T-helper 1 cell treated with Interleukin-12 subunit alpha and Interleukin-12 subunit beta and Interleukin-4 antibody, amounts not matched to agents 30 ng/mL and 1 ng/mL, for 36 hours (primary cell): ENCODE results near the gene CARD11. TPM values are rescaled to one million over a fixed set of nuclear protein-coding genes. Genes with fewer than 3 reads are reported as not detected.

Experiments
- intact Hi-C: fragments of 100-400 bp; cut with micrococcal nuclease; formaldehyde crosslinking; loops from one replicate; pipeline ENCODE4 v1.15.1; 2024
- total RNA-seq: library from RNA; stranded (reverse); gene quantifications from 2 replicates; pipeline ENCODE4 v1.2.3, GENCODE V29; 2022

The CARD11 gene
- total RNA-seq, 1 donor from 2014 or later: 143 TPM

- intact Hi-C loops: no loop called here
Observed at GRCh38 chr7:2884161-2884560, 159.5 kb downstream of the CARD11 start.

DNA sequence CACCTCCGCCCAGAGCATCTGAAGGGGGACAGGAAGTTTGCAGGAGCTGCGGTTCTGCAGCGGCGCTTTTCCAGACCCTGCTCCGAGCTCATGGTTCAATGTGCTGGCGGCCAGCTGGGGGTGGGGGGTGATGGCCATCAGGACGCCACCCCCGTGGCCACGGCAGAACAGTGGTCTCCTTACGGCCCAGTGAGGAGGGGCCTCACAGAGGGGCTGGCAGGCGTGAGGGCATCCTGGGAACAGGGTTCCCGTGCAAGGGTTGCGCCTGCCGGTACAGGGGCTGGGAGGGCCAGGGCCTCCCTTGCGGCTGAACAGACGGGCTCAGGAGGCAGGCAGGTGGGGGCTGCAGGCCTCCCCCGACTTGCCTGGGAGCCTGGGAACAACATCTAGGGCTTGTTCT is 160.6 kb downstream of the CARD11 start:
- intact Hi-C loops: no loop called here

- intact Hi-C loops: no loop called here
Observed at GRCh38 chr7:2882111-2882510, 161.6 kb downstream of the CARD11 start.

- intact Hi-C loops: no loop called here
Observed at GRCh38 chr7:2880874-2881533, 162.7 kb downstream of the CARD11 start.

- intact Hi-C loops: no loop called here
Observed at GRCh38 chr7:2880051-2880450, 163.6 kb downstream of the CARD11 start.

- intact Hi-C loops: no loop called here
Observed at GRCh38 chr7:2879354-2879753, 164.3 kb downstream of the CARD11 start.

GRCh38 chr7:2878306-2878705 is 165.4 kb downstream of the CARD11 start:
- intact Hi-C loops: no loop called here

DNA sequence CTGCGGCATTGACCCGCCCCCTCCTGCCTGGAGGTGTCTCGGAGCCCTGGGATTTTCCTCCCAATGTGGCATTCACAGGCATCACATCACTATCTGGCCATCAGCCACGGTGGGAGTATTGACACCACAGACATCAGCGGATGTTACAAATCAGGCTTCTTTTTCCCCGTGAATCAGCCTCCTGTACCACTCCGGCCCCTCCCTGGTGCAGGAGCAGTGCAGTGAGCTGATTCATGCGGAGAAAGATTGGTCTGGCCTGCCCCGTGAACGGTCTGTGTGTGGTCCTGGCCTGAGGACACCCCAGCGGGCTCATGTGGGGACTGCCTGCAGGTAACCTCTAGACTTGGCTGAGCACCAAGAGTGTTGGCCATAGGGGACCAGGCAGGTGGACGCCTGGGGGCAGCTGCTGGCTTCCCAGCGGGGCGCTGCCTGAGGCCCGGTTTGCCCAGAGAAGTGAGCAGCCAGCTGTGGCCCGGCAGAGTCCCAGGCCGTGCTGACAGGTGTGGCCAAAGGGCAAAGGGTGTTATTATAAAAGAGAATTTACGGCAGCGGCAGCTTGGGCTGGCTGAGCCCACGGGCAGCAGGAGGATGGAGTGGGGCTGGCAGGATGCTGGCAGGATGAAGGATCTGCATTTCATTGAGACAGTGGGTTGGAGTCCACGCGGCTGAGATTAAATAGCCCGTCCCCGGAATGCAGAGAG is 167.5 kb downstream of the CARD11 start:
- intact Hi-C loops: no loop called here

DNA sequence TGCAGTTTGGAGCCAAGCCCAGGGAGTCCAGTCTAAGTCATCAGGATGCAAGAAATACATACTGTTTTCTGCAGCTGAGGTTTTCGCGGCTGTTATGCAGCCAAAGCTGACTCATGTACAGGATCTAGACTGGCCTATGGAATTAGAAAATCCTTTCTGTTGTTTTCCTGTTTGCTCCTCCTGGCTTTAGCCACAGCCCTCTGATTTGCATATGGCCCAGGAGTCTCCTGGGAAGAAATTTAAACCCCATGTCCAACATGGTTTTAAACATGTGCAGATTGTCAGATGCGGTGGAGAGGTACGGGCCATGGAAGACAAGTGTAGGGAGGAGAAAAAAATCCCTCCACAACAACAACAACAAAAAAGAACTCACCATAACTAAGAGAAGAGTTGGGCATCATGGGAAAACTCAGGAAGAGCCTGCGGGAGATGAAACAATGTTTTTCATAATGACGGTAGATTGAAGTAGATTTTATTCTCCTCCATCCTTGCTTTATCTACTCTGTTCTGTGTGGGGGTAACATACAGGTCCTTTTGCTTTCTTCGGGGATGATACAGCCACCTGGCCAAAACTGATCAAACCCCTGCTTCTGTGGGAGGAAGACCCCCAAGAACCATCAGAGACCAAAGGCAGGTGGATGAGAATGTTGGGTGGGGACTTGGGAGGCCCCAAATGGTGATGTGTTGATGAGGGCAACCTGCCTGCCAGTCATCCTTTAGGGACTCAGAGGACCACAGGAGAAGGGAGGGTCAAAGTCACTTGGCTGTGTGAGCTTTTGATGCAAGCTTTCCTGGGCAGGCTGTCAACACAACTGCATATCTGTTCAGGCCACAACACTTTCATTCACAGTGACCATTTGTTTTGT is 169.7 kb downstream of the CARD11 start:
- intact Hi-C loops: no loop called here

GRCh38 chr7:2873146-2873545 is 170.5 kb downstream of the CARD11 start:
- intact Hi-C loops: no loop called here

DNA sequence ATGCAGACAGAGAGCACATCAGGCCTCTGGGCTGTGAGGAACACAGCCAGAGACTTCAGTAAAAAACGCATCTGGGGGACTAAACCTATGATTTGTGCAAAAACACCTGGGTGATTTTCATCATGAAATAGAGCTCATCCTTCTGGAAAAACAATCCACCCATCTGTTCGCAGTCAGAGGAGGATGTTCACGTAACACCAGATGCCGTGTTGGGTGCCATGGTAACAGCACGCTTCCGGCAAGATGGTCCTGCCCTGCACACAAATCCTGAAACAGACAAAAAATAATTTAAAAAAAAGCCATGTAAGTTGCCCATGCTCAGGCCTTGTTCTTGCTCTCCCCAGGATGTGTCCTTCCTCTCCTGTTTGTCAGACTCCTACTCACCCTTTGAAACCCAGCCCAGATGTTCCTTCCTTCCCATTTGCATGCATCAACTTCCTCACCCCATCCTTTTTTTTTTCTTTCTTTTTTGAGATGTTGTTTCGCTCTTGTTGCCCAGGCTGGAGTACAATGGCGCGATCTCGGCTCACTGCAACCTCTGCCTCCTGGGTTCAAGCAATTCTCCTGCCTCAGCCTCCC is 171.3 kb downstream of the CARD11 start:
- intact Hi-C loops: no loop called here

DNA sequence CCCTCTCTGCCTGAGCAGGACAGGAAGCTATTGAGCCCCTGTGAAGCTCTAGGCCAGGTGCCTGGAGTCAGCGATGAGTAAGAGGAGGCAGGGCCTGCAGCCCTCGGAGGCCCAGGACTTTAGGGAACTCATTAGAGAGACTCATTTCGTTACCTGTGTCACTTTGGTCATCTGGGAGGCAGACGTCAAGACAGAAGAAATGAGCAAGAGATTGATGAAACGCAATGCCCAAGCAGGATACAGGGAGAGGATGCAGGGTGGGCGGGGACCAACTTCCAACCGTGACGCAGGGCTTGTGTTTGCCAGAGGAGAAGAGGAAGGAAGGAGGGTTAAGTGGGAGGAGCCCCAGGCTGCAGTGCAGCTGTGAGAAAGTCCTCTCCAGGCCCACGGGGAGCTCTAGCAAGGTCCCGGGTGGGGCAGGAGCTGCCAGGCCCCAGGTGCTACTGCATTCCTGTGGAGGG is 173.2 kb downstream of the CARD11 start:
- intact Hi-C loops: no loop called here

- intact Hi-C loops: loop anchor here (5.0 to 10.0 kb wide), 2 partner anchors 592 to 1605 kb away; no protein-coding TSS in a partner anchor
Observed at GRCh38 chr7:2869981-2870380, 173.7 kb downstream of the CARD11 start.

GRCh38 chr7:2866601-2867000 is 177.1 kb downstream of the CARD11 start:
- intact Hi-C loops: loop anchor here (5.0 to 10.0 kb wide), 2 partner anchors 596 to 1608 kb away; no protein-coding TSS in a partner anchor

DNA sequence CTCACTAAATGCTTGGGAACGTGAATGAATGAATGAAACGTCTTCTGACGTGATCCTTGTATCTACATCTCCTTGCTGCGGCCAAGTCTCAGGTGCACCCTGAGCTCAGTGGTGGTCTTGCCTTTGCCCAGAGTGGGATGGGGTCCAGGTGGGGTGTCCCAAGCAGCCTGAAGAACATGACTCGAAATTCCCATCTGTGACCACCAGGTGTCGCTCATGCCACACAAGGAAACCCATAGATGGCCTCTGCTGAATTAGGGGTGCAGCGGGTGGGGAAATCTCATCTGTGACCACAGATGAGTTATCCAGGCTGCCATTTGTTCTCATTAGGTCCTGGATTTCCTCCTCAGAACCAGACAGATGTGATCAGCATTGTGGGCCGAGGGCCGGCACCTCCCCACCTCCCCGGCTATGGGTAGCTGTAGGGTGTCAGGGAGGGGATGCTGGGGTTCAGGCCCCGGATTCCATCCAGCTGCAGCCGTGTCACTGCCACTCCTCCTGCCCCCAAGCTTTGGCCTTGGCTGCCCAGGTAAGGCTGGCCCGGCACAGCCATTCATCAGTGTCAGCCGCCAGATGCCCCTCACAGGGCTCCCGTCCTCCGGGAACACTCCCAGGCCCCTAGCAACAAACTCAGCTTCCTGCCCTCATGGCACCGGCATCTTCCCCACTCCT is 178.5 kb downstream of the CARD11 start:
- intact Hi-C loops: loop anchor here (1.0 to 10.0 kb wide), 10 partner anchors 38 to 1610 kb away; partner anchors contain the start of gene CARD11

DNA sequence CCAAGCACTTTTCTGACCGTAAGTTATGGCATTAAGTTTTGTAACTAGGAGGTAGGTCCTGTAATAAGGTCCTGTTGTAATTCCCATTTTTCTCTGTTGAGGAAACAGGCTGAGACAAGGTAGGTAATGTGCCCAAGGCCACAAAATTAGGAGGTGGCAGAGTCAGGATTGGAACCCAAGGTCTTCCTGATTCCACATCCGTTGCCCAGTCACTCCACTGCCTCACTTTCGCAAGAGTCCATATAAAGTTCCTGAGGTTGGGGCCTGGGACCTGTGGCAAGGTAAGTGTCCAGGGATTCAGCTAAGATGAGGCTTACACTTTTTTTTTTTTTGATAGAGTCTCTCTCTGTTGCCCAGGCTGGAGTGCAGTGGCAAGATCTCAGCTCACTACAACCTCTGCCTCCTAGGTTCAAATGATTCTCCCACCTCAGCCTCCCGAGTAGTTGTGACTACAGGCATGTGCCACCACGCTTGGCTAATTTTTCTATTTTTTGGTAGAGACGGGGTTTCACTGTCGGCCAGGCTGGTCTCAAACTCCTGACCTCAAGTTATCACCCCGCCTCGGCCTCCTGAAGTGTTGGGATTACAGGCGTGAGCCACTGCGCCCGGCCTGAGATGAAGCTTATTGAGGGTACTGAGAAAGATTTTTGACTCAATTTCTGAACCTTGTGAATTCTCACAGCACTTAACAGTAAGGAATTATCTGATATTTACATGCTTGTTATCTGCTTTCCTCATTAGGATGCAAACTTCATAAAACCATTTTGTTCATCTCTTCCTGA is 179.3 kb downstream of the CARD11 start:
- intact Hi-C loops: loop anchor here (2.0 to 10.0 kb wide), 2 partner anchors 178 to 1610 kb away; partner anchors contain the start of gene CARD11

DNA sequence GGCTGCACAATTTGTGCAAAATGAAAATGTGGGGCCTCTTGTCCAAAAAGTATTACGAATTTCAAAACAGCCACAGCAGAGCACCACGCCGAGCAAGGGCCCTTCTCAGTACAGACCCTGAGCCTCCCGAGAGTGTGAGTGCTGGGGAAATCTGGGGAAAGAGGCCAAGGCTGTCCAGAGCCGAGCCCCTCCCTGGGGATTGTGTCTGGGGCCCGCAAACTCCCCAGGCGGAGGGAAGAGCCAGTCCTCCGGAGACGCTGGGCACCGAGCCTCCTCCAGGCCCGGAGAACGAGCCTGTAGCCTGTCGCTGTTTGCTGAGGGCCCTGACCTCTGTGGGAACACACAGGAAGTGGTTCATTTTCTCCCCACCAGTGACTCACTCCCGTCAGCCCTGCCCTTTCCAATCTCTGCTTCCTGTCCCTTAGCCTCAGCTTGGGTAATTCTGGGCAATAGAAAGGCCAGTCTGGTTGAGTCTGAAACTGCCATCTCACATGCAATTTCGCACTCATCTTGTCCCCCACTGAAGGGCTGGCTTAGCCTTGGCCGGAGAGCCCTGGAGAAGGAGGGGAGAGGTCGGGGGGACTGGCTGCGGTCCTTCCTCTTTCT is 180.1 kb downstream of the CARD11 start:
- intact Hi-C loops: loop anchor here (1.0 to 10.0 kb wide), 7 partner anchors 12 to 1611 kb away; partner anchors contain the start of genes CARD11 and GNA12

DNA sequence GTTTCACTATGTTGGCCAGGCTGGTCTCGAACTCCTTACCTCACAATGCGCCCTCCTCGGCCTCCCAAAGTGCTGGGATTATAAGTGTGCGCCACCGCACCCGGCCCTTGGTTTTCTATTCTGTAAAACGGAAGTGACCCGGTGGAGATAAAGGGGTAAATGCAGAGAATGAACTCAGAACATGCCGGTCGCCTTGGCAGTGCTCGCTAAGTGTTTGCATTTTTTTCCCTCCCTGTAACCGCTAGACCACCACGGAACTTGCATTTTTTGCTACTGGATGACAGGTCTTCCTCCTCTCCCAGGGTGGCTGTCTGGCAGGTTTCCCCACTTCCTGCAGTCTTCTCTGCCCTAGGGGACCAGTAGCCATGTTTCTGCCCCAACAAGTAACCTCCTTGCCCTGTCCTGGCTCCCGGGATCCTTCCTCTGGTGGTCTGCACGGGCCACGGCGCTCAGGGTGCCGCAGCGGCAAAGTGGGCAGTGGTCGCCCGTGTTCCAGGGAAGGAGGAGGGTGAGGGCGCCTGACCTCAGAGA is 180.8 kb downstream of the CARD11 start:
- intact Hi-C loops: loop anchor here (1.0 to 10.0 kb wide), 6 partner anchors 12 to 1612 kb away; partner anchors contain the start of gene GNA12

DNA sequence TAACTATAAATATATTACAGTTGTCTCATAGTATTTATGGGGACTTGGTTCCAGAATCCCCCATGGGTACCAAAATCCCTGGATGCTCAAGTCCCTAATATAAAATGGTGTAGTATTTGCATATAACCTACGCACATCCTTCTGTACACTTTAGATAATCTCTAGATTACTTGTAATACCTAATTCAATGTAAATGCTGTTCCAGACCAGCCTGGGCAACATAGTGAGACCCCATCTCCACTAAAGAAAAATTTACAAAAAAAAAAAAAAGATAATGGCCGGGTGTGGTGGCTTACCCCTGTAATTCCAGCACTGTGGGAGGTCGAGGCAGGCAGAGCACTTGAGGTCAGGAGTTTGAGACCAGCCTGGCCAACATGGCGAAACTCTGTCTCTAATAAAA is 182.2 kb downstream of the CARD11 start:
- intact Hi-C loops: loop anchor here (10.0 kb wide), 1 partner anchor 1613 kb away; no protein-coding TSS in a partner anchor
